ENCODE measurements around the gene PSIP1.

DNA sequence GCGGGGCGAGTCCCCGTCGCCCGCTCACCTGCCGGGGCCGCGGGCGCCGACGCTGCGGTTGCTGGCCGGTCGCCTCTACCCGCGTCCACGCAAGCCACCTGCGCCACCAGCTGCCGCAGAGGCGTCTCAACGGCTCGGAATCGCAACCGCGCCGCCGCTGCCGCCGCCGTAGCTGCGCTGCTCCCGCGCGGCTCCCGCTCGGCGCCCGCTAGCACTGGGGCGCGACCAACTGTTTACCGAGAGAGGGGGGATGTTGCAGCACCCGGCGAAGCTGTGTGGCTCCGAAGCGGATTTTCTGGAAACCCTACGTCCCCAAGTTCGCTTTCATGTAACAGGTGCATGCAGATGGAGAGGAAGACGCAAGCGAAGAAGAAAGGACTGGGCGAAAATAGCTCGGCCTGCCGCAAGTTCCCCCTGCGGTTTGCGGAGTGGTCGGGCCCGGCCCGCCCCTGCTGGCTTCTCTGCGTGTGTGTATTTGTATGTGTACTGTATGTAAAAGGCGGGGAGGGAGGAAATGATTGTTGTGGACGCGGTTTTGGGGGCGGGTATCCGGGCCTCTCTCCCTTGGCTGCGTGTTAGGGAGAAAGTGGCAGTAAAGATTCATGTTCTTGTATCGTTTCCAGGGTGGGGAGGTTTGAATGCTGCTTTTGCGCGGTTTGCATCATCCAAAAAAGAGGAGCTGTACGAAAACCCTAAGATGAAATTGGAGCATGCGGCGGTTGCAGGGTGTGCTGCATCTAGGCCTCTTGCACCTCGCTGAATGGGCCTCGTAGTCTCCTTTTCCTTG is at the start of gene PSIP1:
- TF ChIP-seq, protein P1, sequence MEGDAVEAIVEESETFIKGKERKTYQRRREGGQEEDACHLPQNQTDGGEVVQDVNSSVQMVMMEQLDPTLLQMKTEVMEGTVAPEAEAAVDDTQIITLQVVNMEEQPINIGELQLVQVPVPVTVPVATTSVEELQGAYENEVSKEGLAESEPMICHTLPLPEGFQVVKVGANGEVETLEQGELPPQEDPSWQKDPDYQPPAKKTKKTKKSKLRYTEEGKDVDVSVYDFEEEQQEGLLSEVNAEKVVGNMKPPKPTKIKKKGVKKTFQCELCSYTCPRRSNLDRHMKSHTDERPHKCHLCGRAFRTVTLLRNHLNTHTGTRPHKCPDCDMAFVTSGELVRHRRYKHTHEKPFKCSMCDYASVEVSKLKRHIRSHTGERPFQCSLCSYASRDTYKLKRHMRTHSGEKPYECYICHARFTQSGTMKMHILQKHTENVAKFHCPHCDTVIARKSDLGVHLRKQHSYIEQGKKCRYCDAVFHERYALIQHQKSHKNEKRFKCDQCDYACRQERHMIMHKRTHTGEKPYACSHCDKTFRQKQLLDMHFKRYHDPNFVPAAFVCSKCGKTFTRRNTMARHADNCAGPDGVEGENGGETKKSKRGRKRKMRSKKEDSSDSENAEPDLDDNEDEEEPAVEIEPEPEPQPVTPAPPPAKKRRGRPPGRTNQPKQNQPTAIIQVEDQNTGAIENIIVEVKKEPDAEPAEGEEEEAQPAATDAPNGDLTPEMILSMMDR (IDR thresholded peaks at IDR 0.05): peak in 1 of 3 experiments; percentile 21
- TF ChIP-seq EP300 (IDR thresholded peaks at IDR 0.05): no peak
